ENCODE results near the gene SLC2A6.

The SLC2A6 gene

DNA sequence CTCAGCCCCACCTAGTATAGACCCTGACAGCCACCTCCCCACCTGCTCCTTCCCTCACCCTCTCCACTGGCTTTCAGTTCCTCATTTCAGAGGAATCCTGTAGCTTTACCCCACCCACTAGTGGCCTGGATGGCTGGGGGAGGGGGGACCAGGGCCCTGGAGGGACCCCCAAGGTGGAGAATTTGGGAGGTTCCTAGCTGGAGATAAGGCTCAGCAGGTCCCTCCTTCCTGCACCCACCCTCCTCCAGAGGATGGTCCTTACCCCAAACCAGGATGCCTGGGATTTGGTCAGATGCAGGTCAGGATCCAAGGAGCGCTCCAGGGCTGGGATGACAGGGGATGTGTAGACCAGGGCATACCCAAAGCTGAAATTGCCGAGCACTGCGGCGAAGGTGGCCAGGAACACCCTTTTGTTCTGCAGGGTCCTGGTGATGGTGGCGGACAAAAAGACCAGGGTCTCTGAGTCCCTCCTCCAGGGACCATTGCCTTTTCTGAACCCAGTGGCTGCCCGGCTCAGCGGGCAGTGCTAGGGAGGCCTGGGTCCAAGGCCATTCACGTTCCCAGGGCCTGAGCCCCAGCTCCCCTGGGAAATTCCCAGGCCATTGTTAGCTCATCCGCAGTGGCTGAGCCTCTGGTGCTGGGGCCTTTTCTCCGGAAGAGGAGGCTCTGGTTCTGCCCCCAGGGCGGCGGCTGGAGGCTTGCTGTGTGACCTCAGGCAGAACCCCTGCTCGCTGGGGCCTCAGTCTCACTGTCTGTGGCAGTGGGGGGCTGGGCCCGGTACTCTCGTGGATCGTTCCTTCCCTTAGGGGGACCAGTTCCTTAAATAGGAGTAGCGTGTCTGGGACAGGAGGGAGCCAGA is 678 bp downstream of the SLC2A6 start:
- DNase-seq (ENCODE audit: low read depth in 2 of 2): no peak

DNA sequence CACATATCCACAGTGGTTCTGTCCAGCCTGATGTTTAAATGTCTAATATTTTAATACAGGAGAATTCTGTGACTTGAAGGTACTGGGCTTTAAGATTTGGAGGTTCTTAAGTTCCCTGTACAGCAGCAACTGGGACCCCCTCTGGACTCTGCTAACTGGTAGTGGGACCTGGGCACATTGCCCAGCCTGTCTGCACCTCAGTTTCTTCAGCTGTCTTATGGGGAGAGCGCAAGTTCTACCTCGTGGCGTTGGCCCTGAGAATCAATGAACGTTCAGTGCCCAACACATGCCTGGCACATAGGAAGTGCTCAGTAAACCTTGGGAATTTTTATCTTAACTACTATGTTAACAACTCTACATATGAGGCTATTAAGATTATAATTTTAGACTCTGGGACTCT is 1.4 kb downstream of the SLC2A6 start:
- no peak for DNase-seq (ENCODE audit: low read depth in 2 of 2)

DNA sequence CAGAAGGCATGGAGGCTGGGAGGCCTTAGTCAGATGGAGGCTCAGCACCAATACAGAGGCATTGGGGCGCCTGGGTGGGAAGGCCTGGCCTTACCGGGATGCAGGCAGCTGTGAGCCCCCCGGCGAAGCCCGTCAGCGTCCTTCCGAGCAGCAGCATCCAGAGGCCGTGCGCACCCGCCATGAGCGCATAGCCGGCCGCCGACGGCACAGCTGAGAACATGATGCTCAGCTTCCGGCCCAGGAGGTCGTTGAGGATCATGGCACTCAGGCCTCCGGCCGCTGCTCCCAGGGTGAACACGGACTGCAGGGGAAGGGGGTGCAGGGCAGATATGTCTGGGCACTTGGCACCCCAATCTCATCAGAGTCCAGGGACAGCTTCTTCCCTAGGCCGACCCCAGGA is 2.0 kb downstream of the SLC2A6 start:
- no peak for DNase-seq (ENCODE audit: low read depth in 2 of 2)

DNA sequence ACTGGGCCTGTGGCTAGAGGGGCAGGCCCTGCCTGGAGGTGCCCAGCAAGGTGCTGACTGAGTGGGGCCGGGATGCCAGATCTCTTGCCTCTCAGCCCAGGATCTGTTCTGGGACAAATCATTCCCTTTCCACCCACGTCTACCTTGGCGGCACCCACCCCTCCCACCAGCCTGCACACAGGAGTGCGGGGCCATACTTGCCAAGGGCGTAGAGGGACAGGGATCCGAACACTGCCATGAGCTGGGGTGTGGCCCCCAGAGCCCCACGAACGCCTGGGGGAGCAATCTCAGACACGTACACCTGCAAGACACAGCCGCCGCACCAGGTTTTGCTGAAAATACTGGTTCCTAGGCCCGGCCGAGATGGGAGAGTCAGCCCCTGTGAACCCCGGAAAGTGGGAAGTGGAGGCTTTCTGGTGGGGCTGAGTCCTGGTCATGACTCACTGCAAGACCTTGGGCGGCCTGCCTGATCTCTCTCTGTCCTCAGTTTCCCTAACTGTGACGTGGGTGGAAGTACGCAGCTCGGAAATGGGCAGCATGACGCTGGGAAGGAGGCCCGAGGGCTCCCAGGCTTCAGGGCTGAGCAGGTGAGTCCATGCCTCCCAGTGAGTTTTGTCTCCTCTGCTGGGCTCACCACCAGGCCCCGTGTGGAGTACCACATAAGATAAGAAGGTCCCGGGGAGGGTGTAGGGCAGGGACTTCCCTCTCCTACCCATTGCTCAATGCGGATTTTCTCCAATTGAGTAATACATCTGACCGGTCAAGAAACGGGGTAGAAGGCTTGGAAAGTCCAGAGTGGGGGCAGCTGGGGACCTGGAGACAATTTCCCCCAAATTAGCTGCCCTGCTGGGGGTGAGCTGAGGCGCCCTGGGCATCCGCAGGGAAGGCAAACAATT is 2.6 kb downstream of the SLC2A6 start:
- no peak for DNase-seq (ENCODE audit: low read depth in 2 of 2)

DNA sequence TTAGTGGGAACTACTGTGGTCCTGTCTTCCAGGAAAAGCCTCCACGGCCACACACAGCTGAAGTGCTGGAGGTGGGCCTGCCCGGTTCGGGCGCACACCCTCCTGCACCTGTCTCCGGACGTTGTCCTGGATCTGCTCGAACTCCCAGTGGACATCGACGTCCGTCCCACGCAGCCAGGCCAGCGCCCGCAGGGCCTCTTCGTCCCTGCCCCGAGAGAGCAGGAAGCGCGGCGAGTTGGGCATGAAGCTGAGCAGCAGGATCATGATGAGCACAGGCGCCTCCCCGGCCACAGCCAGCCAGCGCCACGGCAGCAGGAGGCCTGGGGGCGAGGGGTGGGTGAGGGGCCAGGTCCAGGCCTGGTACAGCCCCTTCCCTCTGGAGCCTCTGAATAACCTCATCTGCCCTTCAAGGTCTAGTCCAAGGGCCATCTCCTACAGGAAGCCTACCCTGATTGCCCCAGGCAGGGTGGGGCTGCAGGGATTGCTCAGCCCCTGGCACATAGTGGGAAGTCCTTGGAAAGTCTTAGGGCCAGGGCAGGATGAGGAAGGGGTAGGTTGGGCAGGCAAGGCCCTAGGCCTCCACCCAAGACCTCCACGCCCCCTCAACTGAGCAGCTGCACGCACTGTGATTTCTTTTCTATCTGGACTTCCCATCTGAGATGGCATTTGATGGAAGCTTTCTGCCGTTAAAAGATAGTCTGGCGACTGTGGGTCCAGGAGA is 3.4 kb downstream of the SLC2A6 start:
- DNase-seq (ENCODE audit: low read depth in 2 of 2): no peak

DNA sequence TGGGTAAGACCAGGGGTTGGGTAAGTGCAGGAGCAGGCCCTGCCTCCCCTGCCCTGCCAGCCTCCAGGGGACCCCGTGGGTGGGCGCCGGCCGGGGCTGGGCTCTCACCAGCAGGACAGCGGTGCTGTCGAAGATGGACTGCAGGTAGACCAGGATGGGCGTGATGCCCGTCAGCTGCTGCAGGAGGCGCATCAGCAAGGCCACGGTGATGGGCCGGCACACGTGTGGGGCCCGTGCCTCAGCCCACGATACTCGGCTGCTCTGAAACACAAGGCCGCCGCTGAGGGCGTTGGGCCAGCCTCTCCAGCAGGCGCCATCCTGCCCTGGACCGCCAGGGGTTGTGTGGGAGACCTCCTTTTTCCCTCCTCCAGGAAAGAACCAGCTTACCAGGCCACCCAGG is 4.0 kb downstream of the SLC2A6 start:
- no peak for DNase-seq (ENCODE audit: low read depth in 2 of 2)

DNA sequence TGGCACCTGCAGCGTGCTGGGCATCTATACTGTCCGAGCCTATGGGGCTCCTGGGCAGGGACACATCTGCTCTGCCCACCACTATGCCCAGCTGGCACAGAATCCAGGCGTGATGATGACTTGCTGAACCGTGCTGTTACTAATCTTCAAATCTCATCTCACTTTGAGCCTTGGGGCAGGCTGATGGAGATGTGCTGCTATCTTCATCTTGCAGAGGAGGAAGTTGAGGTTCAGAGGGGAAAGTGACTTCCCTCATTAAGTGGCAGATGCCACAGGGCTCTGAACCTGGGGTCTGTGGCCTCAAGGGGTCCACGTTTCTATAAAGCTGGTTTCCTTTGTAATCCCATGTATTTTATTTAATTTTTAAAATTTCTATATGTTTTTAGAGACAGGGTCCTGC is 4.7 kb downstream of the SLC2A6 start:
- no peak for DNase-seq (ENCODE audit: low read depth in 2 of 2)

DNA sequence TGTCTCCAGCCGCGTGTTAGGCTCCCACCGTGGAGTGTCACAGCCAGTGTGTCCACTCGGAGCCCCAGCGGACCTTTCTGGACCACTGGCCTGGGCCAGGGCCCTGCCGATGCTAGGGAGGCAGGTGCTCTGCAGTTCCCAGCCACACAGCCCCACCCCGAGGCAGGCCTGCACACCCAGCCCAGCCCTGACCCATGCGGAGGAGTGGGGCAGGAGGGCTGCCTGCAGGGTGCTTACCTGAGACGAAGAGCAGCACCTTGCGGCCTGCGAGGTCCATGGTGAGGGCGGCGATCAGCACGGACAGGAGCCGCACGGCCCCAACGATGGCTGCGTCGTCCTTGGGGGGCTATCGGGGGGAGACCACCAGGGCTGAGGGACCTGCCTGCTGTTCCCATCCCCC is 5.2 kb downstream of the SLC2A6 start:
- no peak for DNase-seq (ENCODE audit: low read depth in 2 of 2)

DNA sequence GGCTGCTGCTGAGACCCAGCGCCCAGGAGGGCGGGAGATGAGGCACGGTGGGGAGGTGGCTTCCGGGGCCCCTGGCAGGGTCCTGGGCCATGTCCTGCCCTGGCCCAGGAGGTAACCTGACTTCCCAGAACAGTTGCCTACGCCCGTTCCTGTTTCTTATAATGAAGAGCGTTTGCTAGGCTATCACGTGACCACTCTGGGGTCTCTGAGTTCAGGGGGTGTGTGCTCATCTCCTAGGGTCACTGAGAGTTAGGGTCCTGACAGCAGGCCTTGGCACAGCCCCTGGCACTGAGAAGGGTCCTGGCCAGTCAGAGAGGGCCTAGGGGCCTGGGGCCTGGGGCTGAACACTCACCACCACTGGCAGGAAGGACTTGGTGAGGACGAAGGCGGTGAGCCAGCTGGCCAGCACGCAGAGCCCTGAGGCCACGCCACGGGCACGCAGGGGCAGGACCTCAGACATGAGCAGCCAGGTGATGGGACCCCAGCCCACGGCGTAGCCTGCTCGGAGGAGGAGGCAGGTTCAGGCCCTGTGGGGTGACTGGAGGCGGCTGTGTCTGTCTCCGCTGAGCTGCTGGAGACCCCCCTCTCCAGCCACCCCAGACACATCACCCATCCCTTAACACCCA is 6.0 kb downstream of the SLC2A6 start:
- no peak for DNase-seq (ENCODE audit: low read depth in 2 of 2)

DNA sequence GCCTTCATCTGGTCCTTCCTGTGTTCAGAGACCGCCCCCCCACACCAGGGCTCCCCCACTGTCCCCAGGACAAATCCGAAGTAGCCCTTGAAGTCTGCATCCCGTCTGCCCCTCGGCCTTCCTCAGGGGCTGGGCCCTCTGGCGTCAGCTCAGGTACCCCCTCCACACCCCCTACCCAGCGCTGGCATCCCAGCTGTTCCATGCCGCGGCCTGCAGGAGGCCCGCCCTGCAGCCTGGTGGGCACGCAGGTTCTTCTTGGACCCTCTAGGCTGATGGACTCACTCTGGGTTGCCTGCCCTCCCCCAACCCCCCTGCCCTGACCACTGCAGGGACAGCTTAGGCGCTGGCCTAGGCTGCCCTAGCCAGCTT is 6.6 kb downstream of the SLC2A6 start:
- DNase-seq (ENCODE audit: low read depth in 2 of 2): no peak

DNA sequence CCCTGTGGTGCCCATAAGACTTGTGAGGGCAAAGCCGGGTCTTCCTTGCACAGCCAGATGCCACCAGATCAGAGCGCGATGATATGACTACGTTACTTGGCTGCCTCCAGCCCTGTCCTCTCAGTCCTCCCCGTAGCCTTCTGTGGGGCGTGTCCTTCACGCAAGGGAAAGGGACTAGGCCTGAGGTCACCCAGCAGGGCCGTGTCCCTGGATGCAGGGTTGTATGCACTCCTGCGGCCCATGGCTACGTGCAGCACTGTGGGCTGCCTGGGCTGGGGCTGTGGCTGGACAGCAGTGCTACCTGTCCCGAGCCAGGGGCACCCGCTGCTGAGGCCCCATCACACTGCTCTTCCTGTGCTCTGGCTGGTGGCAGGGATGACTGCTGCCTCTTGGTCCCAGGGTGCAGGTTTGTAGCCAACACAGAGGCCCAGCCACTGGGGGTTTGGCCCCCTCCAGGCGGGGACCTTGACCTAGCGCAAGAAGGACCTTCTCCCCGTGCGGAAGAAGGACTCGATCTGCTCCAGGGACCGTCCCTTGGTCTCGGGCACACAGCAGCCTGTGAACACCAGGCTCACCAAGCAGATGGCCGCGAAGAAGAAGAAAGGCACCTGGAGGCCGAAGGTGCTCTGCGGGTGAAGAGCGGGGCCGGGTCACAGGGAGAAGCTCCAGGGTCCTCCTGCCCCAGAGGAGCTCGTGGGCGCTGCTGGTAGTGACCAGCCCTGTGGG is 7.2 kb downstream of the SLC2A6 start:
- DNase-seq (ENCODE audit: low read depth in 2 of 2): no peak

DNA sequence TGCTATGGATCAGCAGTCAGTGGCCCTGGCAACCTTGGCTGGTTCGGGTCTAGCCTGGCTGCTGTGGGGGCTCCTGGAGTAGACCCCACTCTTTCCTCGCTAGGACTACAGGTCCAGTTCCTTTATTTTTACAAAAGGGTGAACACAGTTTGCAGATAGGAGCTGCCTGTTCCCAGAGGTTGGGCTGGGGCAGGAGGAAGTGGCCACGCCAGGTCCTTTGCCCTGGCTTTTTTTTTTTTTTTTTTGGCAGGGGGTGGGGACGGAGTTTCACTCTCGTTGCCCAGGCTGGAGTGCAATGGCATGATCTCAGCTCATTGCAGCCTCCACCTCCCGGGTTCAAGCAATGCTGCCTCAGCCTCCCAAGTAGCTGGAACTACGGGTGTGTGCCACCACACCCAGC is 7.9 kb downstream of the SLC2A6 start:
- DNase-seq (ENCODE audit: low read depth in 2 of 2): no peak

DNA sequence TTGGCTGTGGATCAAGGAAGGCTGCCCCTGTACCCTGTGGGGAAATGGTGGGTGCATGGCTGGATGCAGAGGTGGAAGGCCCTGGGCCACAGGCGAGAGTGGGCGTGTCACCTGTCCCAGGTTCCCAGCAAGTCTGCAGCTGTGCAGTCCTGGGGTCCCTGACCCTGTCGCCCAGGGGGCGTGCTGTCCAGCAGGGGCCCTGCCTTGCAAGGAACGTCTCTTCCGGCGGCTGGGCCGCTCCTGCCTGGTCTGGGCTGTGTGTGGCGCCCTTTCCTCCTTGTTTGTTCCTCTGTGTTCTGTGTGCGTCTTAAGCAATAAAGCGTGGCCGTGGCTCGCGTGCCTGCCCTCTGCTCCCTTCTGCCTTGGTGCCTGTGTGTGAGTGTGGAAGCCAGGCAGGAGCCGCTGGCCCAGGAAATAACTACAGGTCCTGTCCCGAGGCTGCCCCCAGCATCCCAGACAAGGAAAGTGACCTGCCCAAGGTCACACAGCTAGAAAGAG is 8.4 kb downstream of the SLC2A6 start:
- no peak for DNase-seq (ENCODE audit: low read depth in 2 of 2)

DNA sequence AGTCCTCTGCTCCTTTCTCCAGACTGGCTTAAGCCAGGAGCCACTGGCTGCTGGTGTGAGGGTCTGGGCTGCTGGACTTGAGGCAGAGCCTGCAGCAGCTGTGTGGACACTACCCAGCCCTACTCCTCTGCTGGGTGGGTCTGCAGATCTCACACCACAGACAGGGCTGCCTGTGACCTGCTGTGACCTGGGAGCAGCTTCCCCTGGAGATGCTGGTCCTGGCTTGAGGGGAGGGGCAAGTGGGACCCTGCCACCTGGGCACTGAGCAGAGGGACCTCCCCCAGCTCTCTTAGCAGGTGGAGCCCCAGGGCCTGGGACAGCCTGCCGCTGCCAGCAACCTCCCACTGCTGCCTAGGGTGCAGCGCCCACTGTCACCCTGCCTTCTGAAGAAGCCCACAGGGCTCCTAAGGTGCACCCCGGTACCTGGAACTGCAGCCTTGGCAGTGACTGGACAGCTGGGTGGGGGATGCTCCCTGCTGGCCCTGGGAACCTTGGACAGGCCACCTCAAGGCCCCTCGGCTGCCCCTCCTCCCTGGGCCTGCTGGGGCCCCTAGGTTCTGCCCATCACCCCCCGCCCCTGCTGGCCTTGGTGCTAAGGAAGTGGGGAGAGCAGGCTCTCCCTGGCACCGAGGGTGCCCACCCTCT is 10.0 kb downstream of the SLC2A6 start:
- no peak for DNase-seq (ENCODE audit: low read depth in 2 of 2)

DNA sequence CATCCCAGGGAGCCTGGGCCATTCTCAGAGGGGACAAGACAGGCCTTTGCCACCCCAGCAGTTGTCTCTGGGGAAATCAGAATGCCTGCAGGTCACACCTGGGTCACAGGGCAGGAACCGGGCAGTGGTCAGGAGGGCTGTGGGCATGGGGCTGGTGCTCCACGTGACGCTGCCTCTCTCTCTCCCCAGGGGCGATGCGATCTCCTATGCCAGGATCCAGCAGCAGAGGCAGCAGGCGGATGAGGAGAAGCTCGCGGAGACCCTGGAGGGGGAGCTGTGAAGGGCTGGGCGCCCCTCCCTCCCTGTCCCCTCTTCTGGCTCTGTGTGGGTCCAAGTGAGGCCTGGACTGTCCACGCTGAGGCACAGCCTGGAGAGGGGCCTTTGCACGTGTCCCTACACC is 10.5 kb downstream of the SLC2A6 start:
- no peak for DNase-seq (ENCODE audit: low read depth in 2 of 2)

DNA sequence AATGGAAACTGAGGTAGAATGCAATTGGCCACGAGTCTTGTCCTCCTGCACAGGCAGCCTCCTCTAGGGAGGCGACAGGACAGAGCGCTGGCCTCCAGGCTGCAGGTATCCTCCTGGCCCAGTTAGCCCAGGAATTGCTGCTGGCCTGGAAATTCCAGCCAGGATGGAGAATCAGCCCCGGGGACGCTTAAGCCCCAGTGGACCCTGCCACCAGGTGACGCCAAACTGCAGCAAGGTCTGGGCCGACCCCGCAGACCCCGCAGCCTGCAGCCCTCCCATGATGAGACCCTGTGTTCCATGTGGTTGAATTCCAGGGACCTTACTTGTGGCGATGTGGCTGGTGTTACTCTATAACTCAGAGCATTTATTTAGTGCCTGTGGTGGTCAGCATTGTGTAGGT is 11.8 kb downstream of the SLC2A6 start:
- DNase-seq (ENCODE audit: low read depth in 2 of 2): no peak

DNA sequence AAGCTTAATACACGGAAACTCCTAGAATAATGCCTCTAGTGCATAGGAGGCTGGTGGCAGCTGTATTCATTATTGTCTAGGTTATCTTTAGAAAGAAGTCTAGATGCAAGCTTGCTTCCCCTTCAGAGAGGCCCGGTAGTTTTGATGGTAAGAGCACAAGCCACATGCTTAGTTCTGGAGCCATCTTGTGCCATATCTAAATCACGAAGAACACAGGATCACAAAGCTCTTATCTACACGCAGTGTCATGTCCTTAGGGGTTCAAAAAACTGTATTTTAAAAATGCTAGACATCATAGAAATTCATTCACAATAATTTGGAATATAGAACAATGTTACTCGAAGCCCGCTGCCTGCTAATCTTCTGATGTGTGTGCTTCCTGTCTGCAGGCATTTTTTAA is 12.9 kb downstream of the SLC2A6 start:
- DNase-seq (ENCODE audit: low read depth in 2 of 2): no peak

DNA sequence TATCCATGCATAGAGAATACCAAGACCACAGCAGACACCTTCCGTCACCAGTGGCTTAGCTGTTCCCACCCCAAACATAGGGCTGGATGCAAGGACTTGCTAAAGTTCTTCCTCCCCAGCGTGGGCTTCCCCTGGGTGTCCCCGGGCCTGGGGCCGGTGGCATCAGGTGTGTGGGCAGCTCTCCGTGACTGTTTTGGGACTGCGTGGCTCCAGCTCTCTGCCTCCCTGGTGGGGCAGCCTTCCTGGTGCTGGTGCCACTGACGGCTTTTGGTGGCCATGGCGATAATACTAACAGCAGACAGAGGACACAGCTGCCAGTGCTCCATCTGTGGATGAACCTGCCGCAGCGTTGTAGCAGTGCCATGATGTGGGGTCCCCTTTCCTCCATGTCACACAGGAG is 14.3 kb downstream of the SLC2A6 start:
- DNase-seq (ENCODE audit: low read depth in 2 of 2): no peak

DNA sequence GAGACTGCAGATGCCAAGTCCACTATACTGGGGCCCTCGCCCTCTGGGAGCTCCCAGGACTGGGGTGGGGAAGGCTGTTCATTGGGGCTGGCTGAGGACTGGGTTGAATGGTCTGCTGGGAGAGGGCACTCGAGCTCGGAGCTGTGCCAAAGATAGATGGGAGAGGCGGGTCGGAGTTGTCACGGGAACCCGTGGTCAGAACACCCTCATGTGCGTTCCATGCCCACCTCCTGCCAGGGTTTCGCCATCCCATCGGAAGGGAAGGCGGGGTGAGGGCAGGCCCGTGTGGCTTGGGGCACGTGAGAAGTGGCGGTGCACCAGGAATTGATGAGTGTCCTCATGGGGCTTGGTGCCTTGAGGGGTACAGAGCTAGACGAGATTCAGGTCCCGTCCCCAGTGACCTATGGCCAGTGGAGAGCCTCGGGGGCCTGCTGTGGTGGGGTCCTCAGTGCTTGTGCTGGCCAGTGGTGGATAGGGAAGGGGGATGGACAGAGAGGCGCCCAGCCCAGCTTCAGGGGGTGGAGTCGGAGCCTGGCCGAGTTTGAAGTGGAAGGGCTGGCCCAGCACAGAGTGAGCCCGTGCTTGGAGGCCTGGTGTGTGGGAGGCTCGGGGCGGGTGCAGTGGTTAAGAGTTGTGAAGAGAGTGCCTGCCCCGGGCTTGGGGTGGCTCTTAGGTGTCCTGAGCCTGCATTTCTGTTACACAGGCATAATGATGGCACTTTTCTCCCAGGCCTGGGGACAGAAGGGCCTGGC is 14.9 kb downstream of the SLC2A6 start:
- no peak for DNase-seq (ENCODE audit: low read depth in 2 of 2)
